HCT116 (cell line): ENCODE data around the gene LRBA. TPM values are rescaled to one million over a fixed set of nuclear protein-coding genes. Genes with fewer than 3 reads are reported as not detected.

ENCODE experiments used
- ATAC-seq: fragments of 200-7000 bp; cut with Tn5 transposase; 2 replicates; pipeline ENCODE4 v1.9.1; 2020; ENCODE audit warnings: mild to moderate bottlenecking, moderate library complexity
- BruUV-seq: library from RNA; stranded (reverse); fragments of 400-500 nt; replicated peaks from 2 replicates; lab custom pipeline; 2021; lab: Mats Ljungman, UMichigan
- CTCF ChIA-PET: fragments of 300-600 bp; sonication (Branson Sonifier 250); formaldehyde crosslinking; loops from one replicate; lab custom pipeline; 2021; ENCODE audit warnings: antibody characterized with exemption; lab: Charles Lee
- POLR2A ChIA-PET: fragments of 300-600, 350-600 bp; sonication (Branson Sonifier 250); formaldehyde crosslinking; loops from one replicate; lab custom pipeline; 2021; ENCODE audit warnings: antibody characterized with exemption; lab: Charles Lee
- RAD21 ChIA-PET, 2 experiments: fragments of 300-600 bp; sonication (Branson Sonifier 250); formaldehyde crosslinking; loops; one replicate each; lab custom pipeline; 2023; ENCODE audit warnings: low total read pairs in 2 of 2; ENCODE audit not compliant: uncharacterized antibody in 2 of 2, unreplicated experiment in 2 of 2, low non-redundant PET in 1 of 2; lab: Charles Lee
- DNase-seq: peaks from one replicate; pipeline ENCODE4 v3.0.0-alpha.2; 2010; ENCODE audit warnings: low read depth, low spot score
- H2AFZ ChIP-seq: fragments of 200-600 bp; shearing (Covaris generic), sonication (generic); 2 replicates; pipeline ENCODE4 v1.6.1; 2017; ENCODE audit warnings: low read depth, mixed run types, mixed read lengths, antibody characterized with exemption, low read length; ENCODE audit not compliant: poor library complexity, severe bottlenecking
- H3K27ac ChIP-seq: 2 replicates; pipeline ENCODE4 v1.5.1; 2012; ENCODE audit warnings: low read depth, low read length
- H3K27me3 ChIP-seq: fragments of 200-600 bp; sonication (generic); 2 replicates; pipeline ENCODE4 v1.6.1; 2016; ENCODE audit warnings: mixed run types, low read length, mixed read lengths; ENCODE audit not compliant: insufficient read depth
- H3K36me3 ChIP-seq, 2 experiments: fragments of 200-500 bp in 1 of 2; fragments of 200-600 bp in 1 of 2; sonication (Bioruptor generic) in 1 of 2; sonication (generic) in 1 of 2; 2 replicates each; pipeline versions ENCODE4 v1.5.1 to v1.6.1; 2014 to 2016; ENCODE audit warnings: low read length in 2 of 2, inconsistent platforms in 1 of 2, mixed read lengths in 1 of 2, mixed run types in 1 of 2; ENCODE audit not compliant: insufficient read depth in 2 of 2, control insufficient read depth in 1 of 2
- H3K4me1 ChIP-seq, 2 experiments: fragments of 200-600 bp in 1 of 2; sonication (generic) in 1 of 2; 2 replicates each; pipeline versions ENCODE4 v1.5.1 to v1.6.1; 2012 to 2017; ENCODE audit warnings: low read length in 2 of 2, inconsistent platforms in 1 of 2, mild to moderate bottlenecking in 1 of 2, mixed read lengths in 1 of 2, mixed run types in 1 of 2, moderate library complexity in 1 of 2; ENCODE audit not compliant: insufficient read depth in 2 of 2, control insufficient read depth in 1 of 2
- H3K4me2 ChIP-seq: fragments of 200-600 bp; sonication (generic); 2 replicates; pipeline ENCODE4 v1.6.1; 2017; ENCODE audit warnings: mixed run types, low read length, mixed read lengths
- H3K4me3 ChIP-seq, 2 experiments: fragments of 200-600 bp in 1 of 2; sonication (generic) in 1 of 2; replicated peaks in 1 of 2; 2 replicates each; pipeline ENCODE4 v1.5.1; 2011 to 2016; ENCODE audit warnings: low read length in 2 of 2, control low read depth in 1 of 2, low read depth in 1 of 2, mild to moderate bottlenecking in 1 of 2, mixed read lengths in 1 of 2, mixed run types in 1 of 2
- H3K79me2 ChIP-seq: fragments of 200-600 bp; sonication (generic); 2 replicates; pipeline ENCODE4 v1.6.1; 2017; ENCODE audit warnings: mild to moderate bottlenecking, mixed run types, low read length, moderate library complexity, mixed read lengths; ENCODE audit not compliant: insufficient read depth
- H3K9ac ChIP-seq: fragments of 200-600 bp; sonication (generic); 2 replicates; pipeline ENCODE4 v1.6.1; 2016; ENCODE audit warnings: low read length, mixed read lengths
- H3K9me2 ChIP-seq: fragments of 200-600 bp; sonication (generic), shearing (Covaris generic); 2 replicates; pipeline ENCODE4 v1.6.1; 2017; ENCODE audit warnings: mixed run types, mild to moderate bottlenecking, moderate library complexity; ENCODE audit not compliant: insufficient read depth
- H3K9me3 ChIP-seq, 2 experiments: fragments of 200-500 bp in 1 of 2; fragments of 200-600 bp in 1 of 2; sonication (Bioruptor generic) in 1 of 2; sonication (generic) in 1 of 2; 2 replicates each; pipeline ENCODE4 v1.6.1; 2014 to 2017; ENCODE audit warnings: low read length in 2 of 2, mixed read lengths in 2 of 2, inconsistent platforms in 1 of 2, low read depth in 1 of 2, mild to moderate bottlenecking in 1 of 2, mixed run types in 1 of 2, moderate library complexity in 1 of 2; ENCODE audit not compliant: control insufficient read depth in 1 of 2, insufficient read depth in 1 of 2
- H4K20me1 ChIP-seq: fragments of 200-600 bp; sonication (generic), shearing (Covaris generic); 2 replicates; pipeline ENCODE4 v1.6.1; 2017; ENCODE audit warnings: mixed run types, mild to moderate bottlenecking, moderate library complexity; ENCODE audit not compliant: insufficient read depth
- CBX3 ChIP-seq: IDR thresholded peaks from 2 replicates; pipeline ENCODE4 v1.6.1; 2012; ENCODE audit warnings: low read depth
- CTCF ChIP-seq, 3 experiments: fragments of 200-600 bp in 1 of 3; sonication (generic) in 1 of 3; IDR thresholded peaks in 2 of 3; conservative IDR thresholded peaks in 1 of 3; 2 replicates each; pipeline ENCODE4 v1.5.1; 2012 to 2017; ENCODE audit warnings: low read depth in 2 of 3, low read length in 2 of 3, antibody characterized with exemption in 1 of 3, borderline replicate concordance in 1 of 3, control low read depth in 1 of 3, mild to moderate bottlenecking in 1 of 3, mixed read lengths in 1 of 3, mixed run types in 1 of 3, moderate library complexity in 1 of 3; ENCODE audit not compliant: insufficient read depth in 1 of 3
- EGR1 ChIP-seq: IDR thresholded peaks from 2 replicates; pipeline ENCODE4 v1.6.1; 2012; ENCODE audit warnings: low read depth
- ELF1 ChIP-seq: IDR thresholded peaks from 2 replicates; pipeline ENCODE4 v1.6.1; 2012; ENCODE audit warnings: low read depth, borderline replicate concordance
- EZH2 ChIP-seq: fragments of 200-600 bp; sonication (generic); IDR thresholded peaks from 2 replicates; pipeline ENCODE4 v1.6.1; 2017; ENCODE audit warnings: antibody characterized with exemption, mixed run types
- EZH2phosphoT487 ChIP-seq: fragments of 200-600 bp; IDR thresholded peaks from 2 replicates; pipeline ENCODE4 v1.6.1; 2018; ENCODE audit warnings: antibody characterized with exemption, borderline replicate concordance
- FOSL1 ChIP-seq: IDR thresholded peaks from 2 replicates; pipeline ENCODE4 v1.6.1; 2012; ENCODE audit warnings: low read depth
- JUND ChIP-seq: IDR thresholded peaks from 2 replicates; pipeline ENCODE4 v1.6.1; 2012
- MAX ChIP-seq: IDR thresholded peaks from 2 replicates; pipeline ENCODE4 v1.6.1; 2012
- POLR2AphosphoS5 ChIP-seq: IDR thresholded peaks from 2 replicates; pipeline ENCODE4 v1.6.1; 2011; ENCODE audit warnings: mild to moderate bottlenecking, low read depth, low read length, moderate library complexity
- RAD21 ChIP-seq: IDR thresholded peaks from 2 replicates; pipeline ENCODE4 v1.6.1; 2012; ENCODE audit warnings: low read depth, mild to moderate bottlenecking
- REST ChIP-seq: IDR thresholded peaks from 2 replicates; pipeline ENCODE4 v1.6.1; 2012; ENCODE audit warnings: low read depth
- SIN3A ChIP-seq: IDR thresholded peaks from 2 replicates; pipeline ENCODE4 v1.6.1; 2012; ENCODE audit warnings: low read depth
- SP1 ChIP-seq: IDR thresholded peaks from 2 replicates; pipeline ENCODE4 v1.6.1; 2012; ENCODE audit warnings: low read depth
- SRF ChIP-seq: IDR thresholded peaks from 2 replicates; pipeline ENCODE4 v1.6.1; 2012; ENCODE audit warnings: low read depth
- TCF7L2 ChIP-seq: IDR thresholded peaks from 2 replicates; pipeline ENCODE4 v1.7.0; 2011; ENCODE audit warnings: borderline replicate concordance, inconsistent platforms; ENCODE audit not compliant: insufficient read depth, insufficient read length; ENCODE audit errors: extremely low read depth
- ZFX ChIP-seq: fragments of 450-650 bp; IDR thresholded peaks from 2 replicates; pipeline ENCODE4 v1.6.1; 2017
- ZNF274 ChIP-seq: fragments of 200-500 bp; sonication (Bioruptor generic); IDR thresholded peaks from 2 replicates; pipeline ENCODE4 v1.6.1; 2014; ENCODE audit warnings: mild to moderate bottlenecking, low read depth, low read length, inconsistent platforms
- intact Hi-C: fragments of 100-400 bp; cut with micrococcal nuclease; formaldehyde crosslinking; loops from 2 replicates; pipeline ENCODE4 v1.10.0; 2022
- total RNA-seq: library from RNA; stranded (reverse); gene quantifications from one replicate; pipeline ENCODE4 v1.2.1, GENCODE V29; 2021; ENCODE audit not compliant: unreplicated experiment
- TF ChIP-seq, protein P1 (sequence below): IDR thresholded peaks from 2 replicates; pipeline ENCODE4 v1.6.1; 2012

LRBA gene
- total RNA-seq, 1 experiment from 2014 or later: 79.8 TPM

- DNase-seq (no peak), ATAC-seq (no peak)
- POLR2A ChIA-PET: no interaction called here
- no peaks in the 10 kb centered on the region for H3K79me2 ChIP-seq
- no peaks in the 10 kb centered on the region for H3K27me3 ChIP-seq
- H3K4me1 ChIP-seq: no peaks in the 10 kb centered on the region
- H4K20me1 ChIP-seq: no peaks in the 10 kb centered on the region
- CTCF ChIA-PET: no interaction called here
- no peak overlapping the region for H3K4me3 ChIP-seq
- H3K27ac ChIP-seq: no peak overlapping the region
- no peak for TF ChIP-seq CTCF (IDR thresholded peaks at IDR 0.05 in 2 of 3, conservative IDR thresholded peaks at IDR 0.05 in 1 of 3; ENCODE audit: borderline replicate concordance in 1 of 3, insufficient read depth in 1 of 3, low read depth in 2 of 3, low read length in 2 of 3)
- TF ChIP-seq MAX: no peak
- no peak for TF ChIP-seq REST
- no peak for TF ChIP-seq SIN3A
- TF ChIP-seq, protein P1, sequence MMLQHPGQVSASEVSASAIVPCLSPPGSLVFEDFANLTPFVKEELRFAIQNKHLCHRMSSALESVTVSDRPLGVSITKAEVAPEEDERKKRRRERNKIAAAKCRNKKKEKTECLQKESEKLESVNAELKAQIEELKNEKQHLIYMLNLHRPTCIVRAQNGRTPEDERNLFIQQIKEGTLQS: no peak
- no peak for TF ChIP-seq CBX3
- no peak for TF ChIP-seq RAD21
- no peak for TF ChIP-seq TCF7L2
- no peak for TF ChIP-seq JUND
- no peak for TF ChIP-seq FOSL1
- no peak for TF ChIP-seq EZH2phosphoT487
- no peak for TF ChIP-seq SP1
- TF ChIP-seq EZH2: no peak
- no peak for TF ChIP-seq EGR1
- no peak for TF ChIP-seq ZNF274
- no peak for TF ChIP-seq ZFX
- no peak for TF ChIP-seq POLR2AphosphoS5
- TF ChIP-seq SRF: no peak
- no peak for TF ChIP-seq ELF1
- H2AFZ ChIP-seq: no peak overlapping the region
- no peaks in the 10 kb centered on the region for H3K36me3 ChIP-seq
- no peak overlapping the region for H3K9ac ChIP-seq
- H3K9me2 ChIP-seq: no peaks in the 10 kb centered on the region
- intact Hi-C loops: no loop called here
- BruUV-seq: no TSS peak
- no peak overlapping the region for H3K4me2 ChIP-seq
- H3K9me3 ChIP-seq: no peaks in the 10 kb centered on the region
- RAD21 ChIA-PET: no interaction called here
Measured at GRCh38 chr4:150354214-150354796, 660.8 kb downstream of the LRBA start.
